C1 segment of cervical spinal cord (tissue), 14 donors: ENCODE measurements around the gene GTF3C1.

Experiments used
- DNase-seq, 14 donors: peaks; one replicate each; lab custom pipeline; 2025; lab: John Stamatoyannopoulos, UW

The GTF3C1 gene

DNA sequence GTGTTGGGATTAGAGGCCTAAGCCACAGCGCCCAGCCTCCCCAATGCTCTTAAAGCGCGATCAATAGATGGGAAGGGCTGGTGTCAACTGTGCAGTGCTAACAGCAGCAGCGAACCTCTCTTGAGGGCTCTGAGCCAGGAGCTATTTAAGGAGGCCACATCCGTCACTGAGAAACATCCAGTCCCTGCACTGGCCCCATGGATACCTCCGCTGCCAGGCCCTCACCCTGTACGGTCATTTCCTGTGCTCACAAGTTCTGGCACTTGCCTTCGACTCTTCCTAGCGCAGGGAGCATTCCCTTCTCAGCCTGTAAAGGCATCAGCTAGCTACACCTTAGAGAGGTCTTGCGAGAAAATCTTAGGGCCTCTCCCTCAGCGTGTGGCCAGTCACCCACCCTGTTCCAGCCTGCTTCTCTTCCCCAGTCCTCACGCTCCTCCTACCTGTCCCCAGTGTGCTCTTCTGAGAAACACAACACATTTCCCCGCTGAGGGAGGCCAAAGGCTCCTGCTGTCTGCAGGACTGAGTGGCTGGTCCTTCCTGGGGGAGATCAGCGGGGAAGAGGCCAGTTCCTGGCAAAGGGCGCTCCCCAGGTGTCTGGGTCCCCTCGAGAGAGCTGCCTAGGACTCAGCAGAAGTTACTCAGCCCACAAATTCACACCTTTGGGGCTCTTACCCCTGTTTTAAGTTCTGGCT lies 28.6 kb downstream of the GTF3C1 start:
- no peak for DNase-seq

DNA sequence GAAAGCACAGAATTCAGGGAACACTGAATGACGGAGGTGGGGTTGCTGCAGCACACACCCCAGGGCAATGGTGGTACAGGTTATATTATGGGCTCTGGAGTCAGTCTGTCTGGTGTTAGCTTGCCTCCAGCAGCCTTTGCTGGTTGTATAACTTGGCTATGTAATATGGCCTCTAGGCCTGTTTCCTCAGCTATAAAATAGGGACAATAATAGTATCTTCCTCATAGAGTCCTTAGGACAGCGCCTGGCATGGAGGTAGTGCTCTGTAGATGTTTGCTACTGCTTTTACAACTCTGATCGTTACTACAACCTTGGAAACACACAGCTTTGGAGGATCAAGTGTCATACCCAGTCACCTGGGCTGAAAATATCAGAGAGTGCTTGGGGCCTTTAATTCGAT lies 31.5 kb downstream of the GTF3C1 start:
- DNase-seq = no peak

DNA sequence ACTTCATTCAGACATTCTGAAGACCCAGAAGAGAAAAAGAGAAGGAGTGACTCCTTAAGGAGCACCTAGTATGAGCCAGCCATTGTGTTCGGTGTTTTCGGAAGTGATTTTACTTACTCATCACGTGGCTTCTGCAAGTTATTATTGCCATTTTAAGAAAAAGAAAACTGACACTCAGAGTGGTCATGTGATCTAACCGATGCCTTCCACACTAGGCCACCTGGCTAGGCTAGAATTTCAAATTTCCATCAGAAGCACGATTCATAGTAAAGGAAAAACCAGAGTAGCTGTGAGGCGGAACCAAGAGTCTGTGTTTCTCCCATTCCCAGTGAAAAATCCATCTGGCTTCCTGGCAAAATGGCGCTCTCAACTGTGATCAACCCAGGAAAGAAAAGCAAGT lies 32.0 kb downstream of the GTF3C1 start:
- no peak for DNase-seq

DNA sequence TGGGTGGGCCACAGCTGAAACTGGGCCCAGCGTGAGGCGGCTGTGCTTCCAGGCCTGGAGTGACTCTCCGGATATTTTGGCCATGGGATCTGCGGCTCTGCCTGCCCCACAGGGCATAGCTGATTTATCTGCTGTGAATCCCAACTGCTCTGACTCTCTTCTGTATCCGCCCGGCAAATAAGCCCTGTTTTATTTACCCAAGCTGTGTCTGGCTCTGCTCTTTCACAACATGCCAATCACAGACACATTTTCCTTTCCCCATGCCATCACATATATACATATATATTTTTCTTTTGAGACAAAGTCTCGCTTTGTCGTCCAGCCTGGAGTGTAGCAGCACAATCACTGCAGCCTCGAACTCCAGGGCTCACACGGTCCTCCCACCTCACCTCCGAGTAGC lies 33.3 kb downstream of the GTF3C1 start:
- DNase-seq = no peak

DNA sequence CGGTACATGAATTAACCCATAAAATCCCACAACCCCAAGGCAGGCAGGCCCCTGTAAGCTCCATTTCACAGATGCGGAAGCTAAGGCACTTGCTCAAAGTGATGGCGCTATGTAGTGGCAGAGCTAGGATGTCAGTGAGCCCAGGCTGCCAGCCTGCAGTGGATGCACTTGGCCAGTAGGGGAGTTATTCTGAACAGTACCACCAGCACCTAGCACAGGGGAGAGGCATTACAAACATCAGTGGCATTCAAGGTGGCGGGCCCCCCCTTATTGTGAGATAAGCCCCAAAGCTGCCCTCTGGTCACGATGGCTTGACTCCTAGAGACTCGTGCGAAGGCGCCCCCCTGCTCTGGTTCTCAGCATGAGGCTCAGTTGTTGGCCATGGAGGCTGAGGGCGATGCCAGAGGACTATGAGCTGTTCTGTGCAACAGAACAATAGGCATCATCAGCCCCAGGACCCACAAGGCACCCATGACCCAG lies 33.8 kb downstream of the GTF3C1 start:
- peak in 3 of 14 donors; percentile 4 to 41 (median 35) for DNase-seq

DNA sequence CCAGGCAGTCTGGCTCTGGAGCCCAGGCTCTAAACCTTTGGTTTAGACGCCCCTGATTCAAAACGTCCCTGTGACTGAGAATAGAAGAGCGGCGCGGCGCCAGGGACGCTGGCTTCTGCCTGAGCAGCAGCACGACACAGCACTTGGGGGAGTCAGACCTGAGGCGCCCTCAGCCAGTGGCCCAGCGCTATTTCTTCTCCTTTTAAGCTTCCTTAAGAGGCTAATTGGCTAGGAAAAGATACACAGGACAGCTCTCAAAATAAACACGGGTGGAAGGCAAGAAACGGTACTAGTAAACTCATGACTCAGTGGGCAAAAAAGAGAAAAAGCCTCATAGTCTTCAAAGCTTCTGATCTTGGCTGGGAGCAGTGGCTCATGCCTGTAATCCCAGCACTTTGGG lies 34.9 kb downstream of the GTF3C1 start:
- DNase-seq = peak in 5 of 14 donors; percentile 2 to 63 (median 12)

DNA sequence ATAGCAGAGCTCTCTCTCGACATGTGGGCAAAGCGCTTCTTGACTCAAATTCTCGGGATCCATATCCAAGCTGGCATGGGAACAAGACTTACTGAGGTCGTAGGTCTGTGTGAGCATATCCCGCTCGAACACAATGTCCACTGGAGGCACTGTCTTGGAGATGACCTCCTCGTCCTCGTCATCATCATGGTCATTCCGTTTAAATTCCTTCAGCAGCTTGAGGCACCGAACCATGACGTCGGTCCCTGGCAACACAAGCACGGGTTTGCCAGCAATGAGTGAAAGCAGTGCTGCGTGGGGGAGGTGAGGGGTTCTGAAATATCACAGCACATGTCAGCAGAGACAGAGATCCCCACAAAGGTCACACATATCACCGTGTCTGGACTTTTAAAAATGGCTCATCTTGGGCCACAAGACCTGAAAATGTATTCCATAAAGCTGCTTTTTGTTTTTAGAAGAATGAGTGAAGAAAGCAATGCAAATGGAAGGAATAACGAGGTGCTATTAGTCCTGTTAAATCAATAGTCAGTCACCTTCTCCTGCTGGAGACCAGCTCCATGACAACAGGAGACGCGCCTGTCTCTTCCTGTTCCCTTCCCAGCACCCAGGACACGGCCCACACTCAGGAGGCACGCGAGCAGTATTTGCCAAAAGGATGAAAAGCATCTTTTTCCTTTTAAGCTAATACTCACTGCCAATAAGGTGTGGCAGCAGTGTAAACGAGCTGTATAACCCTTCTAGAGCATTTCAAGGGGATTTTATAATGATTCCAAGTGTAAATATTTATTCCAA lies 37.9 kb downstream of the GTF3C1 start:
- DNase-seq = peak in 1 of 14 donors; percentile 31

DNA sequence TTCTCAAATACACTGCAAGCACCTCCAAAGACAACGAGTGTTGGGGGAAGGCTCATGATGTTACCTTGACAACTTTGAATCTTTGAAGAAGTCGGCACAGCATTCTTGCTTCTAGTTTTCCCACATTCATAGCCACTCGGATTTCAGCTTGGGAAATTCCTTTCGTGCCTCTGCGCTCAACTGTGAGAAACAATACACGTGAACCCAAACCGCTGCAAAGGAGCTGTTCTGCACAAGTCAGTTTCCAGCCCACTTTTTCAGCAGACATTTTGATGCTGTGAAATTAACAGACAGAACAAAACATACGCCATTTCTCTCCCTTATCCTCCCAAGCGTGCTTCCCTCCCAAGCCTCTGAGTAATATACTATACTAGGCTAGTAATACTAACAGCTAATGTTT lies 41.2 kb downstream of the GTF3C1 start:
- no peak for DNase-seq

DNA sequence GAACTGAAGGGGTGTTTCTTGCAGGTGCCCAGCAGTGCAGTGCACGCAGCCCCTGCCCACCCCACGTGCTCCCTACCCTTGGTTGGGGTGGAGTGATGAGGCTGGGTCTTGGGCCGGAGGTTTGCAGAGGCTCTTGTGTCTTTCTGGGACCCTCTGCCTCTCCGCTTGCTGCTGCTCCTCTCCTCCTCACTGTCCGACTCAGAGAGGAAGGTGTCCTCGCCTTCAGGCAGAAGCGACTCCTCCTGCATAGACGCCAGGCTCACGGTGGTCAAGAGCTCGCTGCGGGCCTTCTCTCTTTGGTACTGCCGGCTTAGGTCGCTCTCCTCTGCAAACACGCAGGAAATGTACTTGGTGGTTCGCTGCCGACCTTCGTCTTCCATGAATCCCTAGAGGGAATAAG lies 42.9 kb downstream of the GTF3C1 start:
- DNase-seq = no peak

DNA sequence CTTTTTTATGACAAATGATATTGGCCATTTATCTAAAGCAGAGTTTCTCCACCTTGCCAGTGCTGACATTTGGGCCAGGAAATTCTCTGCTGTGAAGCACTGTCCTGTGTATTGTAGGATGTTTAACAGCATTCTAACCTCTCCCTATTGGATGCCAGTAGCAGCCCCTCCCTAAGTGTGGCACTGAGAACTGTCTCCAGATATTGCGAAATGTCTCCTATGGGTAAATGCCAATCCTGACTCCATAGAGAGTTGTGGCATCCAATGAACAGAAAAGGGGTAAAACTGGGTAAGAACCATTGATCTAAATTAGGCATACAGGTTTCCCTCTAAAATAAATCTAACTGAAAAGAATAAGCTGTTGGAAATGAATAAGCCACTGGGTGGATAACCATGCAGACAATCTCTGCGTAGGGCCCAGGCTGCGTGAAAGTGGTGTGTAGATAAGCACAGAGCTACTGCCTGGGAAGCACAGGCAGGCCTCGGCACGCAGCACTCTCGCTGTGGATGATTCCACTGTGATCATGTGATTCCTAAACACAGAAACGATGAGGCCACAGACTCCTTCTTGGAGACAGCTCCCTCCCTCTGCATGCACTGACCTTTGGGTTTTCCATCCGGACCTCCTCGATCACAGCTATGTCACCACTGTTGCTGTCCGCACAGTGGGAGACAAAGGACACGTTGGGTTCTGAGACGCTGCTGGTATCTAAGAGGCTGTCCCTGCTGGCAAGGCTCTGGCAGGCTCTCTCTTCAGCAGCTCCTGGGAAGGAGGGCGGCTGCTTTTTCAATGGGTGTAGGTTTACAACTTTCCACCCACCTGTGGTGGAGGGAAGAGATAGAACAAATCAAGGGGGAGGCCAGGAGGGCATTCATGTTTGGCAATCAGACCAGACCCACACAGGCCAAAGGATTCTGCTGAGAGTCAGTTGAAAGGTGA lies 44.1 kb downstream of the GTF3C1 start:
- DNase-seq = no peak

DNA sequence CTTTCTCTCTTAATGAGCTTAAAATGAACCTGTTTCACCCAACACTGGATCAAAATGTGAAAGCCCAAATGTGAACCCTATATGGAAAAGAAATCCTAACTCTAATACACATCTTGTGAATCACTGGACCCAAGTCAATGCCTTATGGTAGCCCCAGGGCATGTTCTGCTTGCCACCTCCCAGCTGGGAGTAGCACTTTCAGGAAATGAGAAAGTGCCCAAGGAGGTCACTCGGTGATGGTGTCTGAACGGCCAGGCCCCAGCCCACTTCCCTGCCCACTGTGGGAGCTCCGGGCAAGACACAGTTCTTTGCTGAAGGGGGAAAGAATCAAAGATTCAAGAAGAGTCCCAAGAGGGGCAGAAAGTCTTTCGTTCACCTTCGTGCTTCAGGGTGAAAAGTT lies 46.1 kb downstream of the GTF3C1 start:
- DNase-seq = no peak

DNA sequence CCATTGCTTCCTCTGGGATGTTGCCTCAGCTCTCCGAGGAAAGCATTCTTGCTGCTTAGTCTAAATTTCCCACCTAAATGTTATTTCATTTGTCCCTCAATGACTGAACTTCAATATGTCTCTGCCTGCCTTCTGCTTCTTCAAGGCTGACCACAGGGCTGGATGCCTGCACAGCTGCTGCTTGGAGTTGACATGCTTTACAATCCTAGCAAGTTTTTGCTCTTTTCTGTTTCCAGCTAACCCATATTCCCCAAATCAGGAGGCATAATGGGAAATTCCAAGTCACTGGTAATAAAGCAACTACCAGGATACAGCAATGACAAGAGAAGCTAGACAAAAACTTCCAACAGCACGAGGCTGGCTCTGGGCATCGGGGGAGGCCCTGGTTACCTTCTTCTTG lies 48.9 kb downstream of the GTF3C1 start:
- DNase-seq = no peak

DNA sequence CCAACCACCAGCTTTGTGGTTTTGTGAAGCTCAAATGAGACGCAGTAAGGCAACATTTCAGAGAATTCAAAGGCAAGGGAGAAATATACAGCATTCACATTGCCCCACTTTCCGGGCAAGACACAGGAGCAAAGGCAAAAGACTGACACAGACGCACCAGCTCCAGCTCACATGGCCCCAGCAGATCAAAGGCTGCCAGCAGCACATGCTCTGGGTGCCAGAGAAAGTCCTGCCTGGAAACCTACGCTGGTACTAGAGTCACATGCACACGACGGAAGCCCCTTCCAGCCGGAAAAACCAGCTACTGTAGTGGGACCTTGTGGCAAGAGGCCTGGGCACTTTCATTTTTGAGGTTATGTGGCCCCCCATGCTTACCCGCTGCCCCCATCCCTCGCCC lies 50.1 kb downstream of the GTF3C1 start:
- DNase-seq = peak in 7 of 14 donors; percentile 6 to 55 (median 17)

DNA sequence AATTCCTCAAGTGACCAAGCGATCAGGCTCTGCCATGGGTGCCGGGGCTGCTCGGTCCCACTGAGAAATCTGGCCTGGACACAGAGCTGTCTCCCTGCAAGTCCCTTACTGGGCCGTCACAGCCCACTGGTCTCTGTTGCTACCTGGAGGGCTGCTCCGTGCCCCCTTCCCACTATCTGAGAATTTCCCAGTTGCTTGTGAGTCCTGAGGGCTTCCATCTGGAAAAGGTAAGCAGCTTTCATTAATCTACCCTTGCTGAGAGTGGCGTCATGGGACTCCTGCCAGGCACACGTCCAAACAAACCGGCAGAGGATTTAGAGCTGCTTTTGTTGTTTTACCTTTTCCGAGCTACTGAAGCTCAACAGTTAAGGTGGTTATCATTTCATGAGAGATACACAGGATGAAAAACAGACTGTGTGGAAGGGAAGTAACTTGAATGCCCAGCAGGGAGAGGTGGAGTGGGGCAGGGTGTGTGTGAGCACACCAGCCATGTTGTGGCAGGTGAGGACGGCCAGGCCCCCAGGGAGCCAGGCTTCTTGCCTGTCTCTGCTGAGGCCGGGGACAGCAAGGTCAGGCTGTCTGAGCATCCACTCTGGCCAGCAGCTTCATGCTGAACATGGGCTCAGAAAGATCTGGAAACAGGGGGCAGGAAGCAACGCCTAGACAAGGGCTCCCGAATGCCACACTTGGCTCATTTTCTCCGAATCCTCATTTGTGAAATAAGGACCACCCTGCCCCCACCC lies 50.6 kb downstream of the GTF3C1 start:
- no peak for DNase-seq

DNA sequence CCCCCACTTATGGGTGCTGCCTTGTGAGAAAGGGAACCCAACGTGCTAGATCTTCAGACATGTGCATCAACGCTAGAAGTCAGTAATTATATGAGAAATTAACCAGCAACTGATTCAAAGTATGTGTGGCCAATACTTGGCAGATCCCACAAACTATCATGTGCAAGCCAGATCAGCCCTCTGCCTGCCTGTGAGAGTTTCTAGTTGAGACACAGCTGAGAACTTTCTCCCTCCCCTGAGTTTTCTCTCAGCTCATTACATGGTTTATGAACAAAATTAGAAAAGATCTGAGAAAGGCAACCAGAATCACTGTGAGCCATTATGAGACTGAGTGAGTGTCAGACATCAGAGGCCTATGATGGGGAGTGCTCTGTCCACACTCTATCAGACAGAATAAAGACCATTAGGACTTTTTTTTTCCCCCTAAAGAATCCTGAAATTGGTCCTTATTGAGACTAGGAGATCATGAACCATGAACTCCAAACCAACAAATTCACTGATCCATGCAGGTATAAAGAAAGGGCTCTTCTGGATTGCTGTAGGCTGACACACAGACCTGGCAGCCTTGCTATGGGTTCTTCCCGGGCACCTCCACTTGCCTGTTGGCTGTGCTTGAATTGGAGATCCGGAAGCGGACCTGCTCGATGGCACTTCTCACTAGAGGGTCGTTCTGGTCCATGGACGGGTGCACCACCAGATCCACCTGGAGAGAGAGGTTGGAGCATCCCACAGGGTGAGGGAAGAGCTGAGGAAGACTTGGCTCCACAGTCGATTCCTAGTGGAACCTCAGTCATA lies 51.5 kb downstream of the GTF3C1 start:
- no peak for DNase-seq

DNA sequence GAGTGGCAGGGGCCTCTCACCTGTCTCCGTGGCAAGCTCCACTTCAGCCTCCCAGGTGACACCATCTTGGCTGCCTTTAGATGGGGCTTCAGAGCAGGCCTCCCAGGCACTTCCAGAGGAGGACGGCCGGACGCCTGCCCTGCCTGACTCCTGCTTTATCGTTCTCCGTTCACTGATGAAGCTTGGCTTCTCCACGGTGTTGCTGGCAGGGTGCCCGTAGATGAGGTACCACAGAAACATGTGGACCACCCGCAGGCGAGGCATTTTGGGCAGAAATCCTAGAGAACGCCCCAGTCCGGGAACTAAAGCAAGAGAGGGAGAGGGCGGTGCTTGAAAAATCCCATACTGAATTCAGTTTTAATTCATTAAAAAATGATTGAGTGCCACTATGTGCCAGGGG lies 54.5 kb downstream of the GTF3C1 start:
- DNase-seq = no peak

DNA sequence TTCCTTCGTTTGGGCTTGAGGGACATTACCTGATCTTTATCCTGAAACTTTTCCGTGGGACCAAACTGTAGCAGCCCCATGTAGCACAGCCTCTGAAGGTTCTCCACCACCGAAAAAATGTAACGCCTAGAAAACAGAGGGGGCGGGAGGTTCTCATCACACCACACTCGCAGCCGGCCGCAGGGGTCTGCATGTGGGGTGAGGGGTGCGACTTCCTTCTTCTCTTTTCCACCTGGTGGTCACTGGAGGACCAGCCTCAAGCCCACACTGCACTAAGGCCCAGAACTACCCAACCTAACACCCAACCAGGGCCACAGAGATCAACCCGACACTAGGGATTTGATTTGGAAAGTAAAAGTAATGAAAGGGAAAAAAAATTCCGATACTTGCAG lies 57.1 kb downstream of the GTF3C1 start:
- DNase-seq = no peak

DNA sequence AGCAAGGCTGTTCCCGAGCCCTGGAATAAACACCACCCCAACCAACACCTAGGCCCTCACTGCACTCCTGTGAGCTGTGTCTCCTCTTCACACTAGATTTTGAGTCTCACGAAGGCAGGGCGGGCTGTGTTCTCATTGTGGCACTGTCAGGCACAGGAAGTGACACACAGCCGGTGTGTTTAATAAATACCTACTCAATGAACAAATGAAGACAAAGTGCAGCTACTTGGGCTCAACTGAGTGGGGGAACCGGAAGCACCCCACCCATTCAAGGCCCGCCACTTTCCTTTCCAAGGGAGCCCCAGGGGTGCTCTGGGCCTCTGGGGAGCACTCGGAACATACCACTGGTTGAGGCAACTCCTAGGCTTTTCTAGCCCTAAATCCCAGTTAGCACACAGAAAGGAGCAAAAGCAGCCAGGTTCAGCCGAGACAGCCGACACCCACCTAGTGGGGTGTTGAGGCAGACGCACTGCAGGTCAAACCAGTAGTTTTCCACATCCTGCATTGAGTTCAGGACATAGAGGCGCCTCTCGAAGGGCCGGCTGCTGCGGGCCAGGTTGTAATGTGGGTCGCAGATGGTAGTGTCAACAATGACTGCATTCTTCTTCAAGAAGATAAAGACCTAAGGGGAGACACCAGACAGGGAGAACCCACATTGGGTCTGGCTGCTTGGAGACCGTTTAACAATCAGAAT lies 57.7 kb downstream of the GTF3C1 start:
- no peak for DNase-seq

DNA sequence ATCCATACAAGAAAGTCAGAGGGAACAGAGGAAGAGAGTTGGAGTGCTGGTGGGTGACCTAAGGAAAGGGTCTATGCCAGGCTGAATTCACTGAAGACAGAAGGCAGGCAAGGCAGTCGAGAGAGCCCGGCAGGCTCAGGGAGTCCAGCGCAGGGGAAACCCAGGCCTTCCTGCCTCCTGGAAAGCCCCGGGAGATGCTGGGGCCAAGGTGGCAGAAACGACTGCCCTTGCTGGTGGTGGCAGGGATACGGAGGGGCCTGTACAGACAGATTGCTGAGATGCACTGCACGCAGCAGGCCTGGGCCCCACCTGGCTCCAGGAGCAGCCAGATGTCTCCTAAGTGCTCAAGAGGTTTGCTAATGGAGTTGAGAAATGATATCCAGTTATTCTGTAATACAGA lies 59.8 kb downstream of the GTF3C1 start:
- no peak for DNase-seq

DNA sequence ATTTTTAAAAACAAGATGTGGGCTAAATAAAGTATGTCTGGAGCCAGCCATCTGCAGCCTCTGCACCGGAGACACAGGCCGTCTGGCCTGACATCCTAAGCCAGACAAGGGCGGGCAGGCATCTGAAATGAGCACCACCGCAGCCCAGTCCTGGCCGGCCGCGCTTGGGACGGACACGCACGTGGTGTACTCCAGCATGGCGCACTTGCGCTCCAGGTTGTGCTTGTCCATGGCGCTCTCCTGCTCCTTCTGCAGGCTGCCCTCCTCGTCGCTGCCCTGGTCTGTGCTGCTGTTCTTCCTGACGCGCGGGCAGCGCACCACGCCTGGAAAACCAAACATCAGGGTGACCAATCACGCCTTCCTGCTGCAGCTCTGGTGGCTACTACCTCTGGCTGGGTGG lies 60.3 kb downstream of the GTF3C1 start:
- DNase-seq = no peak
